ENCODE data around the gene ECE1.
A peak's percentile ranks its signal among the peaks of the same experiment; 100 is the strongest.
"Not testable (repeated sequence)": the region's sequence is repeated elsewhere in the genome, so short reads cannot be mapped to it uniquely, and the experiment has no call there.

The ECE1 gene

GRCh38 chr1:21284206-21285054 is 5.8 kb downstream of the ECE1 start:
- TF ChIP-seq, protein P1, sequence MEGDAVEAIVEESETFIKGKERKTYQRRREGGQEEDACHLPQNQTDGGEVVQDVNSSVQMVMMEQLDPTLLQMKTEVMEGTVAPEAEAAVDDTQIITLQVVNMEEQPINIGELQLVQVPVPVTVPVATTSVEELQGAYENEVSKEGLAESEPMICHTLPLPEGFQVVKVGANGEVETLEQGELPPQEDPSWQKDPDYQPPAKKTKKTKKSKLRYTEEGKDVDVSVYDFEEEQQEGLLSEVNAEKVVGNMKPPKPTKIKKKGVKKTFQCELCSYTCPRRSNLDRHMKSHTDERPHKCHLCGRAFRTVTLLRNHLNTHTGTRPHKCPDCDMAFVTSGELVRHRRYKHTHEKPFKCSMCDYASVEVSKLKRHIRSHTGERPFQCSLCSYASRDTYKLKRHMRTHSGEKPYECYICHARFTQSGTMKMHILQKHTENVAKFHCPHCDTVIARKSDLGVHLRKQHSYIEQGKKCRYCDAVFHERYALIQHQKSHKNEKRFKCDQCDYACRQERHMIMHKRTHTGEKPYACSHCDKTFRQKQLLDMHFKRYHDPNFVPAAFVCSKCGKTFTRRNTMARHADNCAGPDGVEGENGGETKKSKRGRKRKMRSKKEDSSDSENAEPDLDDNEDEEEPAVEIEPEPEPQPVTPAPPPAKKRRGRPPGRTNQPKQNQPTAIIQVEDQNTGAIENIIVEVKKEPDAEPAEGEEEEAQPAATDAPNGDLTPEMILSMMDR (IDR thresholded peaks at IDR 0.05; ENCODE audit: low read depth, low read length): no peak
- no peak overlapping the region for H3K4me3 ChIP-seq (ENCODE audit: low read depth, low read length)
- DNase-seq (ENCODE audit: low read depth, low spot score): no peak
- in situ Hi-C loops (cut with HindIII; ENCODE audit: low sequenced_read_pairs): no loop called here

DNA sequence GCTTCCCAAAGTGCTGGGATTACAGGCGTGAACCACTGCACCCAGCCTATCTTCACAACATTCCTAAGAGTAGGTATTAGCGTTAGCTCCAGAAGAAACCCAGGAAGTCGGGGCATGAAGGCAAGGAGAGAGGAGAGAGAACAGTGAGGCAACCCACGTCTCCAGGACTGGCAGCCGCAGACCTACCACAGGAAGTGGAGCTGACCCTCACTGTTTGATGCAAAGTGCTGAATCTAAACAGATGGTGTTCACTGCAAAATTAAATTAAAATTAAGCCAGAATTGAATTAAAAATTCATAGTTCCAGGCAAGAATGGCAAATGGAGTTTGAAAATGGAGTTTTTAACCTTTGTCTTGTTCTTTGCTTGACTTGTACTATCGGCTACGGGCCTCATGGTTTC is 6.7 kb downstream of the ECE1 start:
- TF ChIP-seq, protein P1 (IDR thresholded peaks at IDR 0.05; ENCODE audit: low read depth, low read length): no peak
- no peak for DNase-seq (ENCODE audit: low read depth, low spot score)
- no peak overlapping the region for H3K4me3 ChIP-seq (ENCODE audit: low read depth, low read length)
- in situ Hi-C loops (cut with HindIII; ENCODE audit: low sequenced_read_pairs): no loop called here

DNA sequence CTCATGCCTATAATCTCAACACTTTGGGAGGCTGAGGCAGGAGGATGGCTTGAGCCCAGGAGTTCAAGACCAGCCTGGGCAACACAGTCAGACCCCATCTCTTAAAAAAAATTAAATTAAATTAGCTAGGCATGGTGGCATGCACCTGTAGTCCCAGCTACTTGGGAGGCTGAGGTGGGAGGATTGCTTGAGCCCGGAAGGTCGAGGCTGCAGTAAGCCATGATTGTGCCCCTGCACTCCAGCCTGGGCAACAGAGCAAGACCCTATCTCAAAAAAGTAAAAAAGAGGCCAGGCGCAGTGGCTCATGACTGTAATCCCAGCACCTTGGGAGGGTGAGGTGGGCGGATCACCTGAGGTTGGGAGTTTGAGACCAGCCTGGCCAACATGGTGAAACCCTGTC is 8.2 kb downstream of the ECE1 start:
- in situ Hi-C loops (cut with HindIII; ENCODE audit: low sequenced_read_pairs); DNase-seq (ENCODE audit: low read depth, low spot score); H3K4me3 ChIP-seq (ENCODE audit: low read depth, low read length): not testable (repeated sequence)

DNA sequence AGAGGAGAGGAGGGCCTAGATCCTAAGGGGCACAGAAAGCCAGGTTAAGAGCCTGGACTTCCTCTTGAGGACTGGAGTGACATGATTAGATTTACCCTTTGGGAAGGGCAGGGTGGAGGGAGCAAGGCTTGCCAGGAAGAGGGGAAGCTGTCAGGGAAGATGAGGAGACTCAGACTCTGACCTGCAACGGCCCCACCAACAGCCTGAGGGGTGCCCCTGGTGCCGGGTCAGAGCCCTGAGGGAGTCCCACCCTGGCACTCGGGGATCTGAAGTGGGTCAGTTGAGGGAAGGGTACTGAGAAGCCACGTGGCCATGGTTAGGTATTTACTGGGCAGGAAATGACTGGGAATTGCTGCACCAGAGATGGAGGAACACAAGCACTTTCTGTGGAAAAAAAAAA is 9.8 kb downstream of the ECE1 start:
- no peak overlapping the region for H3K4me3 ChIP-seq (ENCODE audit: low read depth, low read length)
- in situ Hi-C loops (cut with HindIII; ENCODE audit: low sequenced_read_pairs): no loop called here
- DNase-seq (ENCODE audit: low read depth, low spot score): no peak
- TF ChIP-seq, protein P1 (IDR thresholded peaks at IDR 0.05; ENCODE audit: low read depth, low read length): no peak

GRCh38 chr1:21280011-21280471 is 10.2 kb downstream of the ECE1 start:
- TF ChIP-seq, protein P1 (IDR thresholded peaks at IDR 0.05; ENCODE audit: low read depth, low read length): no peak
- no peak overlapping the region for H3K4me3 ChIP-seq (ENCODE audit: low read depth, low read length)
- DNase-seq (ENCODE audit: low read depth, low spot score): no peak
- in situ Hi-C loops (cut with HindIII; ENCODE audit: low sequenced_read_pairs): no loop called here

GRCh38 chr1:21278860-21279845 is 11.1 kb downstream of the ECE1 start:
- no peak for DNase-seq (ENCODE audit: low read depth, low spot score)
- H3K4me3 ChIP-seq (ENCODE audit: low read depth, low read length): peak overlapping the region; percentile 23
- in situ Hi-C loops (cut with HindIII; ENCODE audit: low sequenced_read_pairs): no loop called here
- TF ChIP-seq, protein P1 (IDR thresholded peaks at IDR 0.05; ENCODE audit: low read depth, low read length): no peak
